HepG2 (cell line): ENCODE results near the gene PLCL2. TPM values are rescaled to one million over a fixed set of nuclear protein-coding genes. Genes with fewer than 3 reads are reported as not detected.

Source experiments
- ATAC-seq: fragments of 200-7000 bp; cut with Tn5 transposase; 3 replicates; pipeline ENCODE4 v1.9.1; 2020; ENCODE audit warnings: mild to moderate bottlenecking, moderate library complexity
- BruUV-seq: library from RNA; stranded (reverse); fragments of 400-500 nt; replicated peaks from 2 replicates; lab custom pipeline; 2021; lab: Mats Ljungman, UMichigan
- CTCF ChIA-PET: fragments of 300-600 bp; formaldehyde crosslinking; extraction: SDS; loops from one replicate; lab custom pipeline; 2021; ENCODE audit warnings: low total read pairs, inconsistent platforms, low intra/inter-chr PET ratio; lab: Yijun Ruan, JAX
- POLR2A ChIA-PET: fragments of 350-600 bp; sonication (Branson Sonifier 250); formaldehyde crosslinking; loops from one replicate; lab custom pipeline; 2020; ENCODE audit warnings: antibody characterized with exemption, inconsistent platforms; lab: Yijun Ruan, JAX
- DNase-seq: peaks from one replicate; pipeline ENCODE4 v3.0.0-alpha.2; 2015; ENCODE audit warnings: low spot score
- FAIRE-seq: peaks from 3 replicates; lab custom pipeline; 2011; peaks lifted over from hg19 to GRCh38; lab: Jason Lieb, UNC
- H2AFZ ChIP-seq: one replicate; pipeline ENCODE4 v1.6.1; 2011; ENCODE audit warnings: low read length, inconsistent platforms
- H3K27ac ChIP-seq: fragments of 300-600 bp; 3 replicates; pipeline ENCODE4 v1.8.0; 2011; ENCODE audit warnings: mixed run types, mild to moderate bottlenecking, mixed read lengths, low read length, inconsistent platforms; ENCODE audit not compliant: insufficient read depth; ENCODE audit errors: extremely low read length
- H3K27me3 ChIP-seq, 2 experiments: fragments of 200-600 bp in 1 of 2; 2 replicates in 1 of 2; 3 replicates in 1 of 2; pipeline versions ENCODE4 v1.6.0 to v1.8.0; 2011; ENCODE audit warnings: low read length in 2 of 2, mild to moderate bottlenecking in 2 of 2, moderate library complexity in 2 of 2, inconsistent platforms in 1 of 2; ENCODE audit not compliant: insufficient read depth in 2 of 2, control insufficient read depth in 1 of 2
- H3K36me3 ChIP-seq, 2 experiments: fragments of 200-600 bp in 1 of 2; replicated peaks in 1 of 2; 2 replicates in 1 of 2; 3 replicates in 1 of 2; pipeline versions ENCODE4 v1.5.1 to v1.8.0; 2011; ENCODE audit warnings: low read length in 2 of 2, inconsistent platforms in 1 of 2; ENCODE audit not compliant: insufficient read depth in 2 of 2, control insufficient read depth in 1 of 2
- H3K4me1 ChIP-seq: 2 replicates; pipeline ENCODE4 v1.5.1; 2012; ENCODE audit warnings: low read length, inconsistent platforms; ENCODE audit not compliant: insufficient read depth
- H3K4me2 ChIP-seq: 2 replicates; pipeline ENCODE4 v1.6.0; 2011; ENCODE audit warnings: low read depth, low read length, inconsistent platforms
- H3K4me3 ChIP-seq, 3 experiments: fragments of 200-600 bp in 1 of 3; sonication (generic), shearing (Covaris generic) in 1 of 3; replicated peaks in 1 of 3; 2 replicates each; pipeline ENCODE4 v1.5.1; 2011 to 2016; ENCODE audit warnings: low read length in 3 of 3, inconsistent platforms in 2 of 3, low read depth in 2 of 3, mild to moderate bottlenecking in 2 of 3, control low read depth in 1 of 3, mixed read lengths in 1 of 3; ENCODE audit not compliant: insufficient read depth in 1 of 3
- H3K79me2 ChIP-seq: one replicate; pipeline ENCODE4 v1.6.1; 2011; ENCODE audit warnings: low read length, inconsistent platforms; ENCODE audit not compliant: insufficient read depth
- H3K9ac ChIP-seq: 2 replicates; pipeline ENCODE4 v1.6.0; 2011; ENCODE audit warnings: mild to moderate bottlenecking, low read depth, low read length, inconsistent platforms; ENCODE audit not compliant: insufficient read depth
- H3K9me3 ChIP-seq: 2 replicates; pipeline ENCODE4 v1.5.1; 2012; ENCODE audit warnings: mild to moderate bottlenecking, low read length
- H4K20me1 ChIP-seq: 2 replicates; pipeline ENCODE4 v1.6.0; 2011; ENCODE audit warnings: inconsistent platforms, mild to moderate bottlenecking, low read length, moderate library complexity; ENCODE audit not compliant: insufficient read depth
- GATAD2A ChIP-seq: IDR thresholded peaks from 2 replicates; pipeline ENCODE4 v1.6.1; 2016
- KMT2A ChIP-seq: sonication (generic); formaldehyde crosslinking; IDR thresholded peaks from 2 replicates; pipeline ENCODE4 v1.4.0; 2020; ENCODE audit warnings: missing genetic modification reagents
- MLXIP ChIP-seq: sonication (generic); formaldehyde crosslinking; IDR thresholded peaks from 2 replicates; pipeline ENCODE4 v1.9.0; 2021; ENCODE audit warnings: missing genetic modification reagents, borderline replicate concordance
- SMARCC2 ChIP-seq: fragments of 450-650 bp; IDR thresholded peaks from 2 replicates; pipeline ENCODE4 v1.6.1; 2017; ENCODE audit warnings: antibody characterized with exemption, mild to moderate bottlenecking
- TEF ChIP-seq: sonication (generic); formaldehyde crosslinking; IDR thresholded peaks from 2 replicates; pipeline ENCODE4 v1.5.0; 2020; ENCODE audit warnings: missing genetic modification reagents
- ZBTB1 ChIP-seq: sonication (generic); formaldehyde crosslinking; IDR thresholded peaks from 2 replicates; pipeline ENCODE4 v1.4.0; 2020; ENCODE audit warnings: missing genetic modification reagents, borderline replicate concordance
- ZNF24 ChIP-seq: fragments of 450-650 bp; IDR thresholded peaks from 2 replicates; pipeline ENCODE4 v1.6.1; 2017; ENCODE audit warnings: antibody characterized with exemption, mild to moderate bottlenecking
- ZNF343 ChIP-seq: sonication (generic); formaldehyde crosslinking; IDR thresholded peaks from 2 replicates; pipeline ENCODE4 v1.4.0; 2020; ENCODE audit warnings: mild to moderate bottlenecking, missing genetic modification reagents
- ZNF567 ChIP-seq: sonication (generic); formaldehyde crosslinking; IDR thresholded peaks from 2 replicates; pipeline ENCODE4 v1.8.1; 2023; ENCODE audit warnings: mild to moderate bottlenecking, missing genetic modification reagents, borderline replicate concordance
- WGBS: methylation state at CpG from one replicate; pipeline ENCODE4 v1.1.6; 2017; ENCODE audit warnings: low lambda C conversion rate; 5-methylcytosine and 5-hydroxymethylcytosine counted together
- in situ Hi-C: cut with HindIII; loops from 2 replicates; pipeline ENCODE4 v1.10.0; 2017; ENCODE audit warnings: low pct_unique_long_range_greater_than_20kb; ENCODE audit not compliant: extremely low pct_ligation_motif_present
- intact Hi-C: fragments of 100-400 bp; cut with micrococcal nuclease; formaldehyde crosslinking; loops from one replicate; pipeline ENCODE4 v1.10.0; 2022; ENCODE audit not compliant: unreplicated experiment
- polyA plus RNA-seq, 8 experiments: library from polyadenylated mRNA; depleted of rRNA in 3 of 8; stranded (reverse) in 7 of 8; unstranded in 1 of 8; fragments of >200 nt; fragmentation: Illumina TruSeq in 4 of 8; extraction: Trizol in 4 of 8; gene quantifications; 2 replicates each; pipeline versions ENCODE4 v1.2.1 to v1.2.3, GENCODE V29; 2011 to 2016; ENCODE audit warnings: low read depth in 4 of 8, missing spikeins in 1 of 8, mixed read lengths in 1 of 8; ENCODE audit not compliant: insufficient read depth in 1 of 8
- total RNA-seq, 5 experiments: library from RNA; depleted of rRNA; stranded (reverse); fragments of >200 nt; fragmentation: Illumina TruSeq; extraction: Trizol; gene quantifications; 2 replicates each; pipeline ENCODE4 v1.2.3, GENCODE V29; 2016; ENCODE audit warnings: low read depth in 1 of 5

Gene PLCL2
- total and polyA plus RNA-seq, 2 of the 13 experiments (the other 11 are each of a cell fraction or from before 2014, with no cell fraction given), result not detected

- TF ChIP-seq MLXIP (CRISPR knock-in tag), result no peak
- TF ChIP-seq ZNF24, result no peak
- TF ChIP-seq SMARCC2, result no peak
- no peak for TF ChIP-seq TEF
- no peak for TF ChIP-seq ZNF567 (CRISPR knock-in tag)
- TF ChIP-seq KMT2A (CRISPR knock-in tag), result no peak
- no peak for TF ChIP-seq ZNF343 (CRISPR knock-in tag)
Measured at GRCh38 chr3:16918683-16919025, 33.9 kb downstream of the PLCL2 start (continued).

GRCh38 chr3:16923112-16923511 is 38.4 kb downstream of the PLCL2 start:
- in situ Hi-C loops (no loop called here), intact Hi-C loops (no loop called here)
- no peaks in the 10 kb centered on the region for H4K20me1 ChIP-seq
- H3K4me2 ChIP-seq, result no peak overlapping the region
- H3K9me3 ChIP-seq, result no peaks in the 10 kb centered on the region
- ChIA-PET CTCF (no interaction called here), POLR2A (no interaction called here)
- DNase-seq (no peak), FAIRE-seq (no peak), ATAC-seq (no peak)
- H3K27ac ChIP-seq, result no peak overlapping the region
- H3K4me3 ChIP-seq, result no peak overlapping the region
- TF ChIP-seq ZBTB1 (CRISPR knock-in tag), result no peak
- TF ChIP-seq SMARCC2, result no peak
- no peak for TF ChIP-seq GATAD2A (CRISPR knock-in tag)
- no peaks in the 10 kb centered on the region for H3K4me1 ChIP-seq
- H3K79me2 ChIP-seq, result no peaks in the 10 kb centered on the region
- 12% methylated on average over 2 of the region's 2 CpGs for WGBS
- no peaks in the 10 kb centered on the region for H3K27me3 ChIP-seq
- BruUV-seq, result no TSS peak
- no peak overlapping the region for H3K9ac ChIP-seq
- H3K36me3 ChIP-seq, result no peaks in the 10 kb centered on the region
- H2AFZ ChIP-seq, result no peak overlapping the region
